Activated CD4-positive, CD25-positive, alpha-beta regulatory T cell treated with anti-CD3 and anti-CD28 coated beads, Interleukin-2, amount 50 U/mL, for 72 hours (primary cell): Measurements from ENCODE around the gene ZNF410.
"Not testable (repeated sequence)": the region's sequence is repeated elsewhere in the genome, so short reads cannot be mapped to it uniquely, and the experiment has no call there.

Experiments
- DNase-seq: peaks from one replicate; pipeline ENCODE4 v3.0.0; 2021

ZNF410 gene

GRCh38 chr14:73886449-73887317 is at the start of gene ZNF410:
TSS of gene ZNF410 (plus strand) at chr14:73886859. CDS start at chr14:73892176, 5,317 bp downstream.
- peak; percentile 88 for DNase-seq

- not testable (repeated sequence) for DNase-seq
These were observed 48.2 kb upstream of the ZNF410 start for GRCh38 chr14:73838293-73839034.

GRCh38 chr14:73842201-73842600 is 44.5 kb upstream of the ZNF410 start:
- no peak for DNase-seq

GRCh38 chr14:73842851-73843250 is 43.8 kb upstream of the ZNF410 start:
- no peak for DNase-seq

GRCh38 chr14:73843296-73843695 is 43.4 kb upstream of the ZNF410 start:
- DNase-seq, result no peak

- no peak for DNase-seq
These were observed 39.7 kb upstream of the ZNF410 start for GRCh38 chr14:73846947-73847346.

- DNase-seq, result no peak
These were observed 35.7 kb upstream of the ZNF410 start for GRCh38 chr14:73851000-73851399.

- DNase-seq, result peak; percentile 85
These were observed 34.9 kb upstream of the ZNF410 start, which contains the start of gene PTGR2 for GRCh38 chr14:73851567-73852382. TSS of gene PTGR2 (plus strand) at chr14:73851831. CDS start at chr14:73858863, 7,032 bp downstream.

- DNase-seq, result no peak
These were observed 27.5 kb upstream of the ZNF410 start for GRCh38 chr14:73859145-73859544.

GRCh38 chr14:73861073-73861472 is 25.6 kb upstream of the ZNF410 start:
- DNase-seq, result no peak

- no peak for DNase-seq
These were observed 24.2 kb upstream of the ZNF410 start for GRCh38 chr14:73862480-73862879.

- no peak for DNase-seq
These were observed 23.4 kb upstream of the ZNF410 start for GRCh38 chr14:73863209-73863608.

- DNase-seq, result no peak
These were observed 21.0 kb upstream of the ZNF410 start for GRCh38 chr14:73865534-73866113.

- not testable (repeated sequence) for DNase-seq
These were observed 16.9 kb upstream of the ZNF410 start for GRCh38 chr14:73869754-73870153.

- no peak for DNase-seq
These were observed 16.0 kb upstream of the ZNF410 start for GRCh38 chr14:73870525-73871235.

- no peak for DNase-seq
These were observed 13.0 kb upstream of the ZNF410 start for GRCh38 chr14:73873660-73874059.

GRCh38 chr14:73877790-73878189 is 8.9 kb upstream of the ZNF410 start:
- DNase-seq, result no peak

GRCh38 chr14:73878436-73878835 is 8.2 kb upstream of the ZNF410 start:
- no peak for DNase-seq

GRCh38 chr14:73879027-73879426 is 7.6 kb upstream of the ZNF410 start:
- no peak for DNase-seq

GRCh38 chr14:73884438-73885190 is 2.0 kb upstream of the ZNF410 start:
- DNase-seq, result no peak

- DNase-seq, result no peak
These were observed 608 bp downstream of the ZNF410 start for GRCh38 chr14:73887318-73887616.
